Neuron (in vitro differentiated cells): ENCODE measurements around the gene NAP1L4.
"Not testable (repeated sequence)": the region's sequence is repeated elsewhere in the genome, so short reads cannot be mapped to it uniquely, and the experiment has no call there.

ENCODE experiments used
- H2AFZ ChIP-seq: one replicate; pipeline ENCODE4 v1.6.1; 2013; ENCODE audit warnings: low read depth, mild to moderate bottlenecking, inconsistent platforms, low read length, moderate library complexity
- H3K27me3 ChIP-seq: one replicate; pipeline ENCODE4 v1.6.1; 2013; ENCODE audit warnings: low read length; ENCODE audit not compliant: insufficient read depth
- H3K36me3 ChIP-seq: one replicate; pipeline ENCODE4 v1.6.1; 2013; ENCODE audit warnings: low read length; ENCODE audit not compliant: insufficient read depth
- H3K4me1 ChIP-seq: one replicate; pipeline ENCODE4 v1.6.1; 2013; ENCODE audit warnings: low read length; ENCODE audit not compliant: insufficient read depth
- H3K4me3 ChIP-seq: 2 replicates; pipeline ENCODE4 v1.5.1; 2013; ENCODE audit warnings: mild to moderate bottlenecking, low read length, moderate library complexity
- H3K9me3 ChIP-seq: one replicate; pipeline ENCODE4 v1.6.1; 2013; ENCODE audit warnings: low read length

Gene NAP1L4

DNA sequence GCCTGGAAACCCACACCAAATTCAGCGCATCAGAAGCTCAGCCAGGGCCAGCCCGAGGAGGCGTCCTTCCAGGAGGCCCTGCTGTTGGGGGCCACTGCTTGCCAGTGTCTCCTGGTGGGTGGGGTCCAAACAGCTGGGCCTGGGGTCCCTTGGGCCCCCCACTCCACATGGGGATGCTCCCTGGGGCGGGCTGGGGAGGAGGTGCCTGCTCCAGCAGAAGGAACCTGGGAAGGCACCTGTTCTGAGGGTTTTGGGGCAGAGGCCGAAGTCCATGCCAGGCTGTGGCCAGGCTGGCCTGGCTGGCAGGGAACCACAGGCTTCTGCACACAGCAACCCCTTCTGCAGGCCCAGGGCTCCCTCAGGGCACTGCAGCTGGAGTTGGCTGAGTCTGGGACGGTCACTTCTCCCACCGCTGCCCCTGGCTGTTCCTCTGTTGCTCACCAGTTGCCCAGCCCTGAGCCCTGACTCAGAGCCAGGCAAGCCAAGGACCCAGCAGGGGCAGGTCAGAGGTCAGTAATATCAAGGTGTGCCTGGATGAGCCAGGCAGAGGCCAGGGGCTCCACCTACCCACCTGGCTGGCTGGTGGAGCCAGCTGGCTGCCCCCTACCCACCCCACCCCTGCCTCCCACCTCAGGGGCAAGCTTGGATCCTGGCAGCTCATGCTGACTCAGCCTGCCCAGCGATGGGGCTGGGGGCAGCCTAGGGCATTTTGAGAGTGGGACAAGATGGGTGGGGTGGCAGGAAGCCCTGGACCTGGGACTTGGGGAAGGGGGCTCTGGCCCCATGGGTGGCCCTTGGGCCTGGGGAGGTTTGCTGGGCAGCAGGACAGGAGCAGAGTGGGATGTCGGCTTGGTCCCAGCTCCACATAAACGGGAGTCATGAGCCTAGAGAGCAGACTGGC is 51.0 kb downstream of the NAP1L4 start:
- Histone ChIP-seq H3K27me3 (no peaks in the 10 kb centered on the region), H2AFZ (no peak overlapping the region), H3K4me3 (no peak overlapping the region), H3K9me3 (peaks cover 12% of the 10 kb centered on the region), H3K36me3 (peaks cover 28% of the 10 kb centered on the region), H3K4me1 (no peaks in the 10 kb centered on the region)

GRCh38 chr11:2940147-2940920 is 51.8 kb downstream of the NAP1L4 start:
- Histone ChIP-seq H3K9me3 (peaks cover 12% of the 10 kb centered on the region), H3K4me1 (no peaks in the 10 kb centered on the region), H2AFZ (no peak overlapping the region), H3K36me3 (peaks cover 20% of the 10 kb centered on the region), H3K4me3 (no peak overlapping the region), H3K27me3 (no peaks in the 10 kb centered on the region)

- not testable (repeated sequence) for H3K36me3 ChIP-seq, H3K27me3 ChIP-seq, H3K4me1 ChIP-seq, H2AFZ ChIP-seq, H3K4me3 ChIP-seq
- peaks cover 12% of the 10 kb centered on the region for H3K9me3 ChIP-seq
These were observed 53.4 kb downstream of the NAP1L4 start for GRCh38 chr11:2938458-2939418.

GRCh38 chr11:2937641-2938457 is 54.3 kb downstream of the NAP1L4 start:
- not testable (repeated sequence) for H3K36me3 ChIP-seq, H3K4me1 ChIP-seq, H3K4me3 ChIP-seq, H3K27me3 ChIP-seq, H2AFZ ChIP-seq
- peaks cover 12% of the 10 kb centered on the region for H3K9me3 ChIP-seq

- Histone ChIP-seq H2AFZ (no peak overlapping the region), H3K36me3 (no peaks in the 10 kb centered on the region), H3K27me3 (peaks cover 34% of the 10 kb centered on the region), H3K9me3 (peaks cover 10% of the 10 kb centered on the region), H3K4me3 (no peak overlapping the region), H3K4me1 (peaks cover 2% of the 10 kb centered on the region)
These were observed 57.4 kb downstream of the NAP1L4 start for GRCh38 chr11:2934611-2935239.

DNA sequence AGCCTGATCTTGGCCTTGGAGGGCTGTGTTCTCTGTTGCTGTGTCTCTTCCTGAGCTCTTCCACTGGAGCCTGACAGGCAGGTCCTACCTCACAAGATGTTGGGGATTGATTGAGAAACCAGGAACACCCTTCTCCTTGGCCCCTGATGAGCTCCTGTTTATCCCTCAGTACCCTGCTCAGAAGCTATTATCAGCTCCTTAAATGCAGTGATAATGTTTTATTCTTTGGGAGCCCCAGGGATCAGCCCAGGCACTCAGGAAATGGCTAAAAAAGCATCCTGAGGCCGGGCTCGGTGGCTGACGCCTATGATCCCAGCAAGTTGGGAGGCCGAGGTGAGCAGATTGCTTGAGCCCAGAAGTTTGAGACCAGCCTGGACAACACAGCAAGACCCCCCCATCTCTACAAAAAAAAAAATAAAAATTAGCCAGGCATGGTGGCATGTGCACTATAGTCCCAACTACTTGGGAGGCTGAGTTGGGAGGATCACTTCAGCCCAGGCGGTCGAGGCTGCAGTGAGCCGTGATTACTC is 58.0 kb downstream of the NAP1L4 start:
- Histone ChIP-seq H3K9me3 (peaks cover 9% of the 10 kb centered on the region), H2AFZ (no peak overlapping the region), H3K36me3 (no peaks in the 10 kb centered on the region), H3K4me3 (no peak overlapping the region), H3K4me1 (peaks cover 2% of the 10 kb centered on the region), H3K27me3 (peaks cover 39% of the 10 kb centered on the region)

DNA sequence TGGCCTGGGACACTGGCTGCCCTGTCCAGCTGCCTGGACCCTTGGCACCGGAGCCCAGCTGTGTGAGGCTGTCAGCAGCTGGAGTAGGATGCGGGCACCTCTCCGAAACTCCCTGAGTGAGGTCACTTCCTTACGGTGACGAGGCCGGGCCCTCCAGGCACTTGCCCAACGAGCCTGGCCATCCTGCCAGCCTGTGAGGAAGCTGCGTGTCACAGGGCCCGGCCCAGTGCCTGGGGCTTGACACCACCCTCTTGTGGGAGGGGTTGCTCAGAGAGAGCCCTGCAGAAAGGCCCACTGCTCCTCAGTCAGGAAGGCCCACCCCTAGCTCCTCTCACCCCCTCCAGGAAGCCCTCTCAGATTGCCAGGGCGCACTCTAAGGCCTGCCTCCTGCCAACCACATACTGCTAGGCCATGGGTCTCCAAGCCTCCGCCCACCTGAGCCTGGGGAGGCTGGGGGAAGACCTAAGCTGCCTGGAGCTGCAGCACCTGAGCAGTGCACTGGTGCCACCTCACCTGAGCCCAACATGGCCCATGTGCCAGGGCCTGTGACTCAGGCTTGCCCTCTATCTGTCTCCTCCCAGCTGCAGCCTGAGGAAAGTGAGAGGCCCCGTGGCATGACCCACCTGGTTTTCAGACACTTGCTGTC is 58.6 kb downstream of the NAP1L4 start:
- Histone ChIP-seq H2AFZ (no peak overlapping the region), H3K4me1 (peaks cover 2% of the 10 kb centered on the region), H3K9me3 (peaks cover 5% of the 10 kb centered on the region), H3K36me3 (no peaks in the 10 kb centered on the region), H3K27me3 (peaks cover 44% of the 10 kb centered on the region), H3K4me3 (no peak overlapping the region)

DNA sequence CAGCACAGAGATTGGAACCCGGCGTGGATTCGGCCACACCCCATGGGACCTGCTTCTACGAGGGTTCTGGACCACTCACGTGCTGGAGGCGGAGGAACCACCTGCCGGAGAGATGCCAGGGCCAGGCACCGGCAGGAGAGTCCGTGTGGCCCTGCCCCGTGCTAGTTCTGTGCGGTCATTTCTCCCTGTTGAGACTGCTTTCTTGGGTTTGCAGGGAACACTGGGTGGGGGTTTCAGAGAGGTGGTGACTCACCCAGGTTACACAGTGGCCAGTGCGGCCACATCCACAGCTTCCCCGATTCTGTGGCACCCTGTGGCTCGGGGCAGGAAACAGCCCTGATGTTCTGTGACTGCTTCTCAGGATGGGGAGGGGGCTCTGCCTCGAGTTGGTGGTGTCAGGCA is 59.3 kb downstream of the NAP1L4 start:
- H3K27me3 ChIP-seq, result peaks cover 51% of the 10 kb centered on the region
- peaks cover 4% of the 10 kb centered on the region for H3K9me3 ChIP-seq
- no peak overlapping the region for H2AFZ ChIP-seq
- H3K4me3 ChIP-seq, result no peak overlapping the region
- H3K4me1 ChIP-seq, result peaks cover 2% of the 10 kb centered on the region
- H3K36me3 ChIP-seq, result no peaks in the 10 kb centered on the region

DNA sequence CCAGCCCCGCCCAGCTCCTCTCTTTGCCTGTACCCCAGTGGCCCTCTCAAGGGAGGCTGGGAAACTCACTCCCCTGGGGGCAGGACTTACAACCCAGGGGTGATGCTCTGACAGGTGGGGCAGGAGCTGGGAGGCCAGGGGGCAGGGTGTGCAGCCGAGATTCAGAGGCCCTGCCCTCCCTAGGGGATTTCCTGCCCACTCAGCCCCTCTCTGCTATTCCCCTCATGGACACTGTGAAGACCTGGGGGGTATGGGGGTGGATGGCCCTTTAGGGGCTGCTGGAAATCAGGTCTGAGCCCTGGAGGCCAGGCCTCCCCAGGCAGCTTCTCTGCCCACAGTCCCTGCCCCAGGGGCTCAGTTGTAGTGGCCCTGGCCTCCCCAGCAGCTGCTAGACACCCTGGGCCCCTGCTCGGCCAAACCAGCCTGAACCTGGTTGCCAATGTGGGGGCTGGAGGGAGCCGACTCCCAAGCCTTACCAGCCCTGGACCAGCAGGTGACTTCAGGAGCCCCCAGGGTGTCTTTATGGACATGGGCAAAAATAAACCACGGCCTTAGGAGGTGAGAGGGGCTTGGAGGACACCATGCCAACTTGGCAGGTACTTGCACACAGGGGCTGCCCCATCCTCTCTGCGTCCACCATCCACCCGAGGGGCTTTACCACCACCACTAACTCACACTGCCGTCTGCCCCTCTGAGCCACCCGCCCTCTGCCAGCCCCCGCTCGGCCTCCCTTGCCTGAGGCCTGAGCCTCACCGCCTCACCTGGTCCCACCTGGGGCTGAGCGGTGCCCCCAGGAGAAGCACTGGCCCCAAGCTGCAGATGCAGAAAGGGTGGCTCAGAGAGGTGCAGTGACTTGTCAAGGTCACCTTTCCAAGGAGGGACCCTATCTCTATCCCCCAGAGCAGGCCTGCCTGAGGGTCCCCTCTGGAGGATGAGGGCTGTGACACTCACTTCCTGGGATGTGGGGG is 60.1 kb downstream of the NAP1L4 start:
- no peaks in the 10 kb centered on the region for H3K36me3 ChIP-seq
- peaks cover 3% of the 10 kb centered on the region for H3K9me3 ChIP-seq
- no peak overlapping the region for H3K4me3 ChIP-seq
- peaks cover 59% of the 10 kb centered on the region for H3K27me3 ChIP-seq
- H2AFZ ChIP-seq, result no peak overlapping the region
- peaks cover 2% of the 10 kb centered on the region for H3K4me1 ChIP-seq

DNA sequence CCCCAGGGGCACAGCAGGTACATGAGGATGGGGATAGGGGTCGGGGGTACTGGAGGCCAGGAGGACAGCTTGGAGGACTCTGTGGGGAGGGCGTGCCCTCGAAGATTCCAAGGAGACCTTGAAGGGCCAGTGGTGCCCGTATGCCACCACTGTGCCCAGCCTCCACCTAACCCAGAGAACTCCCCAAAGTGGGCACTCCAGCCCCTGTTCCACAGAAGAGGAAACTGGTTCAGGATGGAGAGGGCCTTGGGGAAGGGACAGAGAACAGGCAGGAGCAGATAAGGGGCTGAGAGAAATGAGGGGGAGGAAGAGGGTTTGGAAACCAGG is 60.7 kb downstream of the NAP1L4 start:
- peaks cover 64% of the 10 kb centered on the region for H3K27me3 ChIP-seq
- peaks cover 4% of the 10 kb centered on the region for H3K9me3 ChIP-seq
- no peak overlapping the region for H2AFZ ChIP-seq
- no peaks in the 10 kb centered on the region for H3K36me3 ChIP-seq
- peaks cover 2% of the 10 kb centered on the region for H3K4me1 ChIP-seq
- H3K4me3 ChIP-seq, result no peak overlapping the region
